Stimulated activated CD8-positive, alpha-beta memory T cell treated with anti-CD3 and anti-CD28 coated beads, Interleukin-4, amount 100 ng/mL, for 4 hours (primary cell): ENCODE data around the gene TRABD2B.
"Not testable (repeated sequence)": the region's sequence is repeated elsewhere in the genome, so short reads cannot be mapped to it uniquely, and the experiment has no call there.

Experiments used
- DNase-seq, 2 donors: peaks; one replicate each; pipeline ENCODE4 v3.0.0-alpha.2; 2020; ENCODE audit warnings: low read depth in 2 of 2, low spot score in 1 of 2

TRABD2B gene

GRCh38 chr1:47970882-47971281, 26.3 kb downstream of the TRABD2B start:
- DNase-seq: no peak

- no peak for DNase-seq
Observed at GRCh38 chr1:47969478-47969877, 27.7 kb downstream of the TRABD2B start.

- DNase-seq: no peak
Observed at GRCh38 chr1:47968556-47968888, 28.7 kb downstream of the TRABD2B start.

GRCh38 chr1:47967864-47968555, 29.2 kb downstream of the TRABD2B start:
- DNase-seq: no peak

- DNase-seq: no peak
Observed at GRCh38 chr1:47965816-47966215, 31.4 kb downstream of the TRABD2B start.

GRCh38 chr1:47964636-47965035, 32.5 kb downstream of the TRABD2B start:
- DNase-seq: no peak

- DNase-seq: no peak
Observed at GRCh38 chr1:47963568-47964358, 33.4 kb downstream of the TRABD2B start.

GRCh38 chr1:47962750-47963492, 34.3 kb downstream of the TRABD2B start:
- no peak for DNase-seq

GRCh38 chr1:47961835-47962234, 35.4 kb downstream of the TRABD2B start:
- DNase-seq: not testable (repeated sequence)

GRCh38 chr1:47956491-47956890, 40.7 kb downstream of the TRABD2B start:
- not testable (repeated sequence) for DNase-seq

GRCh38 chr1:47953661-47954060, 43.5 kb downstream of the TRABD2B start:
- no peak for DNase-seq

- no peak for DNase-seq
Observed at GRCh38 chr1:47951545-47952235, 45.5 kb downstream of the TRABD2B start.

- DNase-seq: no peak
Observed at GRCh38 chr1:47951026-47951425, 46.2 kb downstream of the TRABD2B start.

GRCh38 chr1:47950471-47950870, 46.7 kb downstream of the TRABD2B start:
- DNase-seq: no peak

GRCh38 chr1:47948126-47948525, 49.1 kb downstream of the TRABD2B start:
- DNase-seq: no peak

GRCh38 chr1:47947531-47947930, 49.7 kb downstream of the TRABD2B start:
- no peak for DNase-seq

GRCh38 chr1:47944561-47944960, 52.6 kb downstream of the TRABD2B start:
- no peak for DNase-seq

GRCh38 chr1:47942240-47942629, 55.0 kb downstream of the TRABD2B start:
- DNase-seq: no peak

- no peak for DNase-seq
Observed at GRCh38 chr1:47941609-47942239, 55.5 kb downstream of the TRABD2B start.

GRCh38 chr1:47940779-47941178, 56.4 kb downstream of the TRABD2B start:
- DNase-seq: no peak

GRCh38 chr1:47940326-47940725, 56.9 kb downstream of the TRABD2B start:
- DNase-seq: no peak
